AG04450 (cell line): ENCODE data around the gene ATP1B3. TPM values are rescaled to one million over a fixed set of nuclear protein-coding genes. Genes with fewer than 3 reads are reported as not detected.

ENCODE experiments used
- CTCF ChIA-PET: fragments of 300-600, 350-600 bp; formaldehyde crosslinking; extraction: SDS; loops from one replicate; lab custom pipeline; 2022; ENCODE audit warnings: antibody characterized with exemption, inconsistent platforms; lab: Charles Lee
- POLR2A ChIA-PET: fragments of 350-600 bp; formaldehyde crosslinking; extraction: SDS; loops from one replicate; lab custom pipeline; 2021; ENCODE audit warnings: antibody characterized with exemption, inconsistent platforms; lab: Yijun Ruan, JAX
- DNase-seq: peaks from one replicate; pipeline ENCODE4 v3.0.0-alpha.2; 2011; ENCODE audit warnings: low read depth, low spot score
- H3K27ac ChIP-seq: one replicate; pipeline ENCODE4 v1.5.1; 2012; ENCODE audit warnings: low read depth, low read length, control low read depth
- H3K27me3 ChIP-seq: one replicate; pipeline ENCODE4 v1.6.0; 2012; ENCODE audit warnings: low read length; ENCODE audit not compliant: control insufficient read depth, insufficient read depth
- H3K4me3 ChIP-seq: 2 replicates; pipeline ENCODE4 v1.5.1; 2011; ENCODE audit warnings: mild to moderate bottlenecking, low read depth, low read length, control low read depth
- H3K9me3 ChIP-seq: 2 replicates; pipeline ENCODE4 v1.5.1; 2012; ENCODE audit warnings: low read length; ENCODE audit not compliant: control insufficient read depth, insufficient read depth
- CTCF ChIP-seq: IDR thresholded peaks from 2 replicates; pipeline ENCODE4 v1.5.1; 2011; ENCODE audit warnings: low read depth, low read length, control low read depth, inconsistent platforms
- polyA plus RNA-seq: library from polyadenylated mRNA; depleted of rRNA; stranded (reverse); fragments of >200 nt; gene quantifications from 2 replicates; pipeline ENCODE4 v1.2.3, GENCODE V29; 2011

Gene ATP1B3
- polyA plus RNA-seq, 1 experiment, result 199 TPM

GRCh38 chr3:141933421-141934300, 57.2 kb downstream of the ATP1B3 start:
- CTCF ChIA-PET, result no interaction called here
- H3K27me3 ChIP-seq, result no peaks in the 10 kb centered on the region
- H3K9me3 ChIP-seq, result no peaks in the 10 kb centered on the region; the same call in 1 of the 2 replicates
- no peak overlapping the region for H3K27ac ChIP-seq
- H3K4me3 ChIP-seq, result no peak overlapping the region
- no peak for TF ChIP-seq CTCF
- DNase-seq, result no peak
- POLR2A ChIA-PET, result interaction anchor here (0.6 kb wide), 1 partner anchor 43 kb away, joined by 6 read pairs; no protein-coding TSS in a partner anchor

- no peak overlapping the region for H3K27ac ChIP-seq
- CTCF ChIA-PET, result interaction anchor here (0.6 kb wide), 1 partner anchor 20 kb away, joined by 3 read pairs; no protein-coding TSS in a partner anchor
These were observed 57.9 kb downstream of the ATP1B3 start for GRCh38 chr3:141934354-141934753.

GRCh38 chr3:141938011-141938500, 61.6 kb downstream of the ATP1B3 start:
- CTCF ChIA-PET, result no interaction called here
- H3K4me3 ChIP-seq, result no peak overlapping the region
- no peaks in the 10 kb centered on the region for H3K9me3 ChIP-seq
- H3K27me3 ChIP-seq, result no peaks in the 10 kb centered on the region
- no peak overlapping the region for H3K27ac ChIP-seq
- no peak for TF ChIP-seq CTCF
- POLR2A ChIA-PET, result no interaction called here
- DNase-seq, result no peak

More at GRCh38 chr3:141934354-141934753, 57.9 kb downstream of the ATP1B3 start:
- POLR2A ChIA-PET, result no interaction called here
- no peak for DNase-seq
- Histone ChIP-seq H3K27me3 (no peaks in the 10 kb centered on the region), H3K9me3 (no peaks in the 10 kb centered on the region; the same call in 1 of the 2 replicates), H3K4me3 (no peak overlapping the region)
- no peak for TF ChIP-seq CTCF

- CTCF ChIA-PET, result no interaction called here
These were observed 63.3 kb downstream of the ATP1B3 start for GRCh38 chr3:141939759-141940158.

More at GRCh38 chr3:141939759-141940158, 63.3 kb downstream of the ATP1B3 start:
- no peaks in the 10 kb centered on the region for H3K27me3 ChIP-seq
- no peak for TF ChIP-seq CTCF
- no peak overlapping the region for H3K4me3 ChIP-seq
- DNase-seq, result no peak
- no peak overlapping the region for H3K27ac ChIP-seq
- no peaks in the 10 kb centered on the region for H3K9me3 ChIP-seq
- POLR2A ChIA-PET, result no interaction called here
